IMR-90 (cell line): ENCODE results near the gene MEGF10. TPM values are rescaled to one million over a fixed set of nuclear protein-coding genes. Genes with fewer than 3 reads are reported as not detected.

ENCODE experiments used
- ATAC-seq: fragments of 200-7000 bp; cut with Tn5 transposase; 2 replicates; pipeline ENCODE4 v1.9.1; 2020; ENCODE audit warnings: low read depth, mild to moderate bottlenecking, moderate library complexity
- BruUV-seq: library from RNA; stranded (reverse); fragments of 400-500 nt; replicated peaks from 2 replicates; lab custom pipeline; 2021; lab: Mats Ljungman, UMichigan
- CTCF ChIA-PET: fragments of 300-600 bp; formaldehyde crosslinking; extraction: SDS; loops from one replicate; lab custom pipeline; 2021; ENCODE audit warnings: antibody characterized with exemption; lab: Yijun Ruan, JAX
- POLR2A ChIA-PET: fragments of 300-600 bp; sonication (Branson Sonifier 250); formaldehyde crosslinking; loops from one replicate; lab custom pipeline; 2022; ENCODE audit warnings: antibody characterized with exemption; ENCODE audit not compliant: unreplicated experiment; lab: Charles Lee
- DNase-seq: peaks from one replicate; pipeline ENCODE4 v3.0.0; 2013
- H2AFZ ChIP-seq: replicated peaks from 2 replicates; pipeline ENCODE3; 2013; ENCODE audit warnings: low read length, mild to moderate bottlenecking; ENCODE audit not compliant: poor library complexity
- H2AK5ac ChIP-seq: 2 replicates; pipeline ENCODE4 v1.6.1; 2013; ENCODE audit warnings: low read depth, low read length, inconsistent platforms
- H2AK9ac ChIP-seq: replicated peaks from 2 replicates; pipeline ENCODE3; 2013; ENCODE audit warnings: mild to moderate bottlenecking, low read depth, low read length, moderate library complexity; ENCODE audit not compliant: poor library complexity
- H2BK120ac ChIP-seq: 2 replicates; pipeline ENCODE4 v1.6.1; 2013; ENCODE audit warnings: low read depth, low read length, inconsistent platforms
- H2BK15ac ChIP-seq: 3 replicates; pipeline ENCODE4 v1.6.1; 2013; ENCODE audit warnings: low read depth, low read length, inconsistent platforms
- H2BK20ac ChIP-seq: 2 replicates; pipeline ENCODE4 v1.6.1; 2013; ENCODE audit warnings: low read depth, mild to moderate bottlenecking, inconsistent platforms, low read length, moderate library complexity
- H2BK5ac ChIP-seq: 2 replicates; pipeline ENCODE4 v1.6.1; 2013; ENCODE audit warnings: mild to moderate bottlenecking, low read depth, low read length, inconsistent platforms; ENCODE audit not compliant: poor library complexity, severe bottlenecking
- H3K14ac ChIP-seq: replicated peaks from 2 replicates; pipeline ENCODE4 v1.6.1; 2013; ENCODE audit warnings: low read depth, low read length, inconsistent platforms
- H3K18ac ChIP-seq: 2 replicates; pipeline ENCODE4 v1.6.1; 2013; ENCODE audit warnings: low read depth, low read length, control low read depth
- H3K23ac ChIP-seq: 2 replicates; pipeline ENCODE4 v1.6.1; 2013; ENCODE audit warnings: low read depth, low read length, inconsistent platforms
- H3K27ac ChIP-seq: 2 replicates; pipeline ENCODE4 v1.5.1; 2013; ENCODE audit warnings: mild to moderate bottlenecking, control low read depth, low read length; ENCODE audit not compliant: insufficient read depth
- H3K27me3 ChIP-seq: 2 replicates; pipeline ENCODE4 v1.6.1; 2013; ENCODE audit warnings: low read length; ENCODE audit not compliant: control insufficient read depth, insufficient read depth
- H3K36me3 ChIP-seq: 2 replicates; pipeline ENCODE4 v1.6.1; 2013; ENCODE audit warnings: low read length, mixed read lengths; ENCODE audit not compliant: control insufficient read depth, insufficient read depth
- H3K4ac ChIP-seq: 2 replicates; pipeline ENCODE4 v1.6.1; 2013; ENCODE audit warnings: low read depth, low read length, inconsistent platforms
- H3K4me1 ChIP-seq: 2 replicates; pipeline ENCODE4 v1.6.1; 2013; ENCODE audit warnings: low read length, mixed read lengths; ENCODE audit not compliant: control insufficient read depth, insufficient read depth
- H3K4me2 ChIP-seq: 2 replicates; pipeline ENCODE4 v1.6.1; 2013; ENCODE audit warnings: low read depth, mild to moderate bottlenecking, control low read depth, low read length, moderate library complexity
- H3K4me3 ChIP-seq: 2 replicates; pipeline ENCODE4 v1.5.1; 2013; ENCODE audit warnings: low read depth, mild to moderate bottlenecking, control low read depth, low read length, moderate library complexity; ENCODE audit not compliant: insufficient read depth
- H3K56ac ChIP-seq: 2 replicates; pipeline ENCODE4 v1.6.1; 2013; ENCODE audit warnings: low read length, inconsistent platforms; ENCODE audit not compliant: insufficient read depth; ENCODE audit errors: extremely low read depth
- H3K79me1 ChIP-seq, 2 experiments: 2 replicates each; pipeline ENCODE4 v1.6.1; 2013; ENCODE audit warnings: low read length in 2 of 2, inconsistent platforms in 1 of 2, low read depth in 1 of 2
- H3K9ac ChIP-seq: 2 replicates; pipeline ENCODE4 v1.6.1; 2013; ENCODE audit warnings: low read depth, low read length, control low read depth
- H3K9me1 ChIP-seq: 2 replicates; pipeline ENCODE4 v1.6.1; 2013; ENCODE audit warnings: low read length, inconsistent platforms; ENCODE audit not compliant: insufficient read depth
- H3K9me3 ChIP-seq: 2 replicates; pipeline ENCODE4 v1.6.1; 2013; ENCODE audit warnings: low read length; ENCODE audit not compliant: control insufficient read depth, insufficient read depth
- H4K20me1 ChIP-seq: 2 replicates; pipeline ENCODE4 v1.6.1; 2013; ENCODE audit warnings: low read length, inconsistent platforms; ENCODE audit not compliant: insufficient read depth
- H4K5ac ChIP-seq: 2 replicates; pipeline ENCODE4 v1.6.1; 2013; ENCODE audit warnings: mild to moderate bottlenecking, low read depth, low read length, control low read depth
- H4K8ac ChIP-seq, 2 experiments: 2 replicates each; pipeline ENCODE4 v1.6.1; 2013; ENCODE audit warnings: low read depth in 2 of 2, low read length in 2 of 2, control low read depth in 1 of 2, inconsistent platforms in 1 of 2
- H4K91ac ChIP-seq: 2 replicates; pipeline ENCODE4 v1.6.1; 2013; ENCODE audit warnings: low read depth, low read length, inconsistent platforms; ENCODE audit not compliant: insufficient read depth
- MXI1 ChIP-seq: IDR thresholded peaks from 2 replicates; pipeline ENCODE4 v1.6.1; 2012; ENCODE audit warnings: low read depth, mild to moderate bottlenecking, low read length, moderate library complexity, borderline replicate concordance
- RAD21 ChIP-seq: IDR thresholded peaks from 2 replicates; pipeline ENCODE4 v1.6.1; 2012; ENCODE audit warnings: low read length, improper control_type of control experiment
- RFX5 ChIP-seq: IDR thresholded peaks from 2 replicates; pipeline ENCODE4 v1.8.0; 2012; ENCODE audit warnings: low read depth, mild to moderate bottlenecking, low read length, moderate library complexity
- SMC3 ChIP-seq: fragments of 150-350 bp; IDR thresholded peaks from 2 replicates; pipeline ENCODE4 v1.6.1; 2016; ENCODE audit warnings: low read depth, mild to moderate bottlenecking, antibody characterized with exemption, low read length, moderate library complexity
- WGBS, 2 experiments: methylation state at CpG; one replicate each; pipeline versions ENCODE4 v1.1.5 to v1.1.7; 2013; ENCODE audit warnings: missing lambda C conversion rate in 2 of 2; ENCODE audit not compliant: insufficient read length in 1 of 2; ENCODE audit errors: extremely low coverage in 2 of 2; 5-methylcytosine and 5-hydroxymethylcytosine counted together
- dilution Hi-C: fragments of 300-500 bp; cut with HindIII; formaldehyde crosslinking; loops from one replicate; pipeline ENCODE4 v1.14.3; 2018; ENCODE audit warnings: low sequenced_read_pairs; ENCODE audit not compliant: unreplicated experiment
- in situ Hi-C: fragments of 300-500 bp; cut with MboI; formaldehyde crosslinking; loops from 3 replicates; pipeline ENCODE4 v1.14.3; 2019; ENCODE audit warnings: low sequenced_read_pairs, inconsistent platforms, mixed read lengths
- intact Hi-C: fragments of 100-400 bp; cut with micrococcal nuclease; formaldehyde crosslinking; loops from 2 replicates; pipeline ENCODE4 v1.10.0; 2022
- polyA plus RNA-seq, 3 experiments: library from polyadenylated mRNA; depleted of rRNA; stranded (reverse); fragments of >200 nt; gene quantifications; 2 replicates each; pipeline ENCODE4 v1.2.3, GENCODE V29; 2012; ENCODE audit warnings: low replicate concordance in 1 of 3
- total RNA-seq: library from RNA; depleted of rRNA; stranded (reverse); fragments of >200 nt; gene quantifications from 2 replicates; pipeline ENCODE4 v1.2.3, GENCODE V29; 2012
- TF ChIP-seq, protein P1 (sequence below): fragments of 150-350 bp; IDR thresholded peaks from 2 replicates; pipeline ENCODE4 v1.6.1; 2016; ENCODE audit warnings: low read depth, mild to moderate bottlenecking, low read length, moderate library complexity, borderline replicate concordance

MEGF10 gene
- total and polyA plus RNA-seq, 2 of the 4 experiments (the other 2 are of a cell fraction), result not detected

- H4K20me1 ChIP-seq, result no peaks in the 10 kb centered on the region
- H3K56ac ChIP-seq, result no peak overlapping the region
- in situ Hi-C loops, result no loop called here
- H3K14ac ChIP-seq, result no peak overlapping the region
- H3K23ac ChIP-seq, result no peak overlapping the region
- peak; percentile 56 for DNase-seq
- WGBS, 2 experiments, result no CpG with 5 or more reads among the region's 2 CpGs
- H2BK5ac ChIP-seq, result no peak overlapping the region
- ChIA-PET POLR2A (no interaction called here), CTCF (no interaction called here)
- intact Hi-C loops, result loop anchor here (10.0 kb wide), 1 partner anchor 522 kb away; no protein-coding TSS in a partner anchor
- H3K27ac ChIP-seq, result no peak overlapping the region
- no peak overlapping the region for H2AK5ac ChIP-seq
- dilution Hi-C loops, result no loop called here
- H2BK20ac ChIP-seq, result no peak overlapping the region
- H2BK120ac ChIP-seq, result no peak overlapping the region
- H3K9ac ChIP-seq, result no peak overlapping the region
- no peak overlapping the region for H4K8ac ChIP-seq
- no TSS peak for BruUV-seq
- no peak overlapping the region for H4K5ac ChIP-seq
- no peak overlapping the region for H2AFZ ChIP-seq
- H2AK9ac ChIP-seq, result no peak overlapping the region
- peaks cover 2% of the 10 kb centered on the region; the same call in 1 of the 2 replicates for H3K4me1 ChIP-seq
- no peak overlapping the region for H3K4me3 ChIP-seq
- no peak overlapping the region for H3K4ac ChIP-seq
- no peaks in the 10 kb centered on the region for H3K36me3 ChIP-seq
- peak; percentile 89 for ATAC-seq
- no peak overlapping the region for H3K18ac ChIP-seq
- no peak overlapping the region for H2BK15ac ChIP-seq
- H4K91ac ChIP-seq, result no peak overlapping the region
- no peaks in the 10 kb centered on the region for H3K9me3 ChIP-seq
- H3K9me1 ChIP-seq, result no peaks in the 10 kb centered on the region
- H3K79me1 ChIP-seq, result no peaks in the 10 kb centered on the region
- no peak overlapping the region; the same call in 1 of the 2 replicates for H3K4me2 ChIP-seq
- H3K27me3 ChIP-seq, result peaks cover 1% of the 10 kb centered on the region; the same call in 1 of the 2 replicates
- TF ChIP-seq RFX5 (no peak), RAD21 (no peak), MXI1 (no peak), SMC3 (no peak)
- TF ChIP-seq, protein P1, sequence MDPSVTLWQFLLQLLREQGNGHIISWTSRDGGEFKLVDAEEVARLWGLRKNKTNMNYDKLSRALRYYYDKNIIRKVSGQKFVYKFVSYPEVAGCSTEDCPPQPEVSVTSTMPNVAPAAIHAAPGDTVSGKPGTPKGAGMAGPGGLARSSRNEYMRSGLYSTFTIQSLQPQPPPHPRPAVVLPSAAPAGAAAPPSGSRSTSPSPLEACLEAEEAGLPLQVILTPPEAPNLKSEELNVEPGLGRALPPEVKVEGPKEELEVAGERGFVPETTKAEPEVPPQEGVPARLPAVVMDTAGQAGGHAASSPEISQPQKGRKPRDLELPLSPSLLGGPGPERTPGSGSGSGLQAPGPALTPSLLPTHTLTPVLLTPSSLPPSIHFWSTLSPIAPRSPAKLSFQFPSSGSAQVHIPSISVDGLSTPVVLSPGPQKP, result no peak
These were observed 96.0 kb downstream of the MEGF10 start for GRCh38 chr5:127386557-127386956.
